GM18502 (cell line): ENCODE results near the gene NTRK3.

ENCODE experiments used
- ATAC-seq: cut with Tn5 transposase; IDR thresholded peaks from one replicate; pipeline ENCODE4 v1.9.1; 2021; ENCODE audit warnings: mild to moderate bottlenecking; ENCODE audit not compliant: unreplicated experiment, poor library complexity

The NTRK3 gene

GRCh38 chr15:88127432-88127790 lies 129.1 kb downstream of the NTRK3 start:
- no peak for ATAC-seq

GRCh38 chr15:88126695-88127431 lies 129.7 kb downstream of the NTRK3 start:
- ATAC-seq, result no peak

DNA sequence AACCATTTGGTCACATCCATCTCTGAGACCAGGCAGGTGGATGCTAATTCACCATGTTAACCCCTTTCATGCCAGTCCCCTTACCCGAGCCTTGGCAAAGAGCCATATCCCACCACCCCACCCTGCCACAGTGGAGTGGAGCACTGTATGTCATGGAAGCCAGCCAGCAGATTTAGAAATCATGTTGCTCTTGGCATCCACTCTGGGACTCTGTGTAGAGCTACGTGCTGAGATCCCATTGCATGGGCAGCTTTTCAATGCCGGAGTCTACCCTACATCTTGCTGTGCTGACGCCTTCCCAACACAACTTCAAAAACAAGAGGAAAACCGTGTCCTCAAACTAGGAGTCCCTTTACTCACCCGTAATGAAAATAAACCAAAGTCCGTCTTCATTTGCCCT lies 131.0 kb downstream of the NTRK3 start:
- ATAC-seq, result no peak

- ATAC-seq, result no peak
Measured at GRCh38 chr15:88124199-88124598, 132.3 kb downstream of the NTRK3 start.

DNA sequence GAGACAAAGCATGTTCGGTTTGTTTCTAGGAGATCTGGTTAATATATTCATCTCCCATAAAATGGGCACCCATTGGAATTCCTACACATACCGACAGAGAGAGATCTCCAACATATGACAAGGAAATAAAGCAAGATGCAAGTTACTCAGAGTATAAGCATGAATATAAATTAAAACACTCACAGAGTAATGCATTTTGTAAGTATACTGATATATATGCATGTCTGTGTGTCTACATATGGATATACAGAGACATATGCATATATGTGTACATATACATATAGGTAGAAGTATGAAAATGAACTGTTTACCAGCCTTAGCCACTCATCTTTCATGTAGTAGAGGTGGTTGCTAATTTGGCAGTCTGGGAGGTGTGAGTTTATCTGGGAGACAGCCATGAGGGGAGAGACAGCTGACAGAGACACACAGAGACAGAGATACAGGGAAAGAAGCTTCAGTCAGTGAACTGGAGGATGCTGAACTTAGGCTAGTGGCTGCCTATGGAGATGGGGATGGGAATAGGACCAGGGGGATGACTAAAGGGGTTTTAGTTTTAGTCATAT lies 134.5 kb downstream of the NTRK3 start:
- no peak for ATAC-seq

DNA sequence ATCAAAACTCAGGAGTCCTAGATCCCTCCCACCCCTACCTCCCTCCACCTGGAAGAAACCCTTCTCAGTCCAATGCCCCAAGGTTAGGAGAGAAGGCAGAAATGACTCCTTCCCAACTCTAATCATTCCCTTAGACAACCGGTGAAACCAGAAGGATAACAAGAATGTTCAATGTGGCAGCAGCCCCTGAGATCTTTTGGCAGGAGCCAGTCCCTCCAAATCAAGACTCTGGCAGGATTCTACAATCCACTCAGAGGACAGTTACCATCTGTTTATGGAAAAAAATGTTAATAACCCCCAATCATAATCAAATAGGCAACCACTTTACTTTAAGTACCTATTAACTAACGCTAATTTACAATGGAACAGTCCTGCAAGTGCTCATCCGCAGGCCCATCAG lies 136.5 kb downstream of the NTRK3 start:
- no peak for ATAC-seq

DNA sequence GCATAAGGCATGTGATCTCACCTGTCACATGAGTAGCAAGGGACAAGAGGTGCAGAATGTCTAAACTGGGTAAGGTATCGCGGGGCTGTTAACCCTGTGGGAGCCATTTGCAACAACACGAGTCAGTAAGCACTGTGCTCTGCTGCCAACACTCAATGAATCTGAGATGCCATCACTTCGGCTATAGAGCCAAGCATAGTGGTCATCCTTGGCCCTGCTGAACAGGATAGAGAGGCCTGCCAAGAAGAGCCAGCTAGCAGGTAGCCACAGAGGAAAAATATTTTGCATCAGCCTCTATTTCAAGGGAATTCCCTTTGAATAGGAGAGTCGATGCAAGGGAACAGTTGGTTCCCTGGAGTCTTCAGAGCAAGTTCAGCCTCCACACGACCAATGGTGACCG lies 137.8 kb downstream of the NTRK3 start:
- ATAC-seq, result no peak

- ATAC-seq, result no peak
Measured at GRCh38 chr15:88118035-88118434, 138.5 kb downstream of the NTRK3 start.

DNA sequence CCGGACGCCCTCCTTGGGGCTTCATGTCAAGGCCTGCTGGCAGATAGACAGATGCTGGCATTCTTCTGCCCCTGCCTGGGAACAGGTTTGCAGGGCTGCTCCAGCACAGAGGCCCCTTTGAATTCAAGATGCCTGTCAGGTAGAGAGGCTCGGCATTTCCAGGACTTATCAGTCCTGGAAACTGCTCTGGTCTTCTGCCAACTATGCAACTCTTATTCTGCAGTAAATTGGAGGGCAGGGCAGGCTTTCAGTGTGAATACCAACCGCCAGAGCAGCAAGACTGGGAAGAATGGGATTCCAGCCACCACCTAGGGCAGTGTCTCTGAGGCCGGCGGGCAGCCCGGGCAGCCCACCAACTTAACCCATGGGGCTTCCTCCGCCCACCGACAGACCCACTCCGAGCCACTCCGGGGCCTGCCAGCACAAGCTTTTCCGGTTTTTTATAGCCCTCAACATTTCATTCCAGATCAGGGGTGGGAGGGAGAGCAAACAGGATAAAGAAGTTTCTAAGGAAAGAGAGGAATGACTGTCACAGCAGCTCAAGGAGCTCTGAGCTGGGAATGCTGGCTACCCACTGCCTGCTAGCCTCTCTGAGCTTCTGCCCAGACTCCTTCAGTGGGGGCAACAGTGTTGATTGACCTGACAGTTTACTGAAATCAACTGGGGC lies 140.9 kb downstream of the NTRK3 start:
- ATAC-seq, result no peak

GRCh38 chr15:88113613-88114308 lies 142.8 kb downstream of the NTRK3 start:
- ATAC-seq, result no peak

DNA sequence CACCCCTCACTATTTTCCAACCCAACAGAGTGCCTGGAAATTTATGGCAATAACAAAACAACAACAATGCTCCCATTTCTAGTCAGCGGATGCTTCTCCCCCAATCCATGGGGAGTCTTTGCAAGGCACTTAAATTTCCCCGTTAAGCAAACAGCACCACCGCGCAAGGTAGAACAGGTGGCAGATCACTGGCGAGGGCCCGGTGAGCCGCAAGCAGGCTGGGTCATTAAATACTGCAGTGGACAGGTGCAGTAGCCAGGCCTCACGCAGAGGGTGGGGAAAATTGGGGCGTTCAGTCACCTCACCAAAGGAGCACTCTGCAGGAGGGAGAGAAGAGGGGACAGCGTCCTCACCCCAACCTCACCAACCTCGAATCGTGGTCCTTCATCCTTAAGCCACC lies 147.5 kb downstream of the NTRK3 start:
- no peak for ATAC-seq

GRCh38 chr15:88108477-88108876 lies 148.1 kb downstream of the NTRK3 start:
- no peak for ATAC-seq

- ATAC-seq, result no peak
Measured at GRCh38 chr15:88106074-88106473, 150.5 kb downstream of the NTRK3 start.

GRCh38 chr15:88104357-88104756 lies 152.2 kb downstream of the NTRK3 start:
- ATAC-seq, result no peak

DNA sequence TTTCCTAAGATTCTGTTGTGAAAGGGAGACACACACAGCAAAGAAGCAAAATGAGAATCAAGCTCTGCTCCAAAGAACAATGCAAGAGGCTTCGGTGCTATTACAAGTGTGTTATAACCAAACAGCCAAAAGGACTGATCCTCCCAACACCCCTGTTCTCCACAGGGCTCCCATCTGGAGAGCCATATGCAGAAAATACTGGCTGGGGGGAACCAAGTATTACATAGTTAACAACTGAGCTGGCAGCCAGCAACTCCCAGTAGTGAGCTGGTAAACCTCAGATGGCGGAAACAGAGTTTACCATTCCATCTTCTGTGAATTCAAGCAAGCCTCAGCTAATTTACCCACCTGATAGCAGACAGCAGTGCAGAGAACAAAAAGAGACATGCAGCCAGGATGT lies 156.4 kb downstream of the NTRK3 start:
- no peak for ATAC-seq

- no peak for ATAC-seq
Measured at GRCh38 chr15:88098361-88098760, 158.2 kb downstream of the NTRK3 start.

DNA sequence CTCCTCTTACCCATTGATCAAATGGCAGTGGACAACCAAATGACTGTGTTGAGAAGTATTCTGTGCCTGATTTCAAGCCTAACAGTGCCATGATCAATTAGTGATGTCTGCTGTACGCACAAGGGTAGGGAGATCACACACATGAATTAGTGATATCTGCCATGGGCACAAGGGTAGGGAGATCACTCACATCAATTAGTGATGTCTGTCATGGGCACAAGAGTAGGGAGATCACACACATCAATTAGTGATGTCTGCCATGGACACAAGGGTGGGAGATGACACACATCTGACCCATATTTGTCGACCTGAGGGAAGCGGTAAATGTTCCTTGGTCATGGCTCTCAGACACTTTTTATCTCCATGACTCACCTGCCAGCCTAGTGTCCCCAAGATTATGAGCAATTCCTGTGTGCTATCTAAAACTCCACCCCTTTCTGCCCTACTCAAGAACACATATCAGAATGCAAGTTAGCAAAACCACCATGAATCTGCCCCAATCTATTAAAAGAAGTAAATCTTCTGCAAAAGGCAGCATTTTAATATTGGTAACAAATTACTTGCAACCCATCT lies 165.0 kb downstream of the NTRK3 start:
- no peak for ATAC-seq

DNA sequence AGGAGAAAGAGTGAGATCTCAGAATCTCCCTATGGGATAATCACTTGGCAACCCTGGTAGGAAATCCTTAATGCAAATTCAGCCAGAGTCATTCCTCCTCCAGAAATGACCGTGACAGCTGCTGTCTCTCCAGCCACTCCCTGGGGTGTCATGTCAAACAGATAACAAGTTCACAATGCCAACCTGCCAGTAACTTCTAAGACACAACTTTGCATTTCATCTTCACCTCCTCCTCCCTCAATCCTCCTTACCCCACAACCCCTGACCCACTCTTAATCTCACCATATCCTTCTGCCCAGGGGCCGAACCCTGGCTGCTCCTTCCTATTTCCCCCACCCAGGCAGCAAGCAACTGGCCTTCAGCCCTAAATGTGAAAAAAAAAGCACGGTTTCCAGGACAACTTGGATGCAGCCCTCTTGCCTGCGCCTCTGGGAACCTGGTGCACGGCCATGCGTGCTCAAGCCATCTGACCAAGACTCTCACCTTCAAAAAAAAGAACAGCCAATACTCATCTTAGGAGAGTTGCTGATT lies 166.0 kb downstream of the NTRK3 start:
- ATAC-seq, result no peak

GRCh38 chr15:88089731-88090130 lies 166.8 kb downstream of the NTRK3 start:
- ATAC-seq, result no peak

DNA sequence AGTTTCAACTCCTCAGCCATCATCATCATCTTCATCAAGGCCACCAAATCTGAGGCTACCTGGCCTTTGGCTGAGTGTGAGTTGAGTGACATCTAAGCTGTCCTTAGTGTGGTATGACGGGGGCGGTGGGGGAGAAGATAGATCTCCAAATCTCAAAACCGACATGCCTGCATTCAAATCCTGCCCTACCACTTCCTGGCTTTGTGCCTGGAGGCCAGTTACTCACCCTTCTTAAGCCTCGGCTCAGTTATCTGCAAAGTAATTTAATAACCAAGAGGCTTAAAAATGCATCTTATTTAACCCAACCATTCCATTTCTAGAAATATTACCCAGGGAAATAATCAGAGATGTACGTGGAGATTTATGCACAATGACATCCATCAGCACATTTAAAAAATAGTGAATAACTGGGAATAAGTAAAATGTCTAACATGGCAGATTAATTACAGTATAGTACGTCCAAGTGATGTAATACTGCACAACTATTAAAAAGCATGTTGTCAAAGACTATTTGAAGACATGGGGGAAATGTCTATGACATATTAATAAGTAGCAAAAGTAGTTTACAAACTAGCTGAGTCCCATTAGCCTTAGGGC lies 167.4 kb downstream of the NTRK3 start:
- ATAC-seq, result no peak
